GM21717 (cell line): ENCODE data around the gene GORASP2.
"Not testable (repeated sequence)": the region's sequence is repeated elsewhere in the genome, so short reads cannot be mapped to it uniquely, and the experiment has no call there.

Source experiments
- ATAC-seq: cut with Tn5 transposase; IDR thresholded peaks from one replicate; pipeline ENCODE4 v1.9.1; 2021; ENCODE audit warnings: mild to moderate bottlenecking, moderate library complexity; ENCODE audit not compliant: unreplicated experiment

The GORASP2 gene

DNA sequence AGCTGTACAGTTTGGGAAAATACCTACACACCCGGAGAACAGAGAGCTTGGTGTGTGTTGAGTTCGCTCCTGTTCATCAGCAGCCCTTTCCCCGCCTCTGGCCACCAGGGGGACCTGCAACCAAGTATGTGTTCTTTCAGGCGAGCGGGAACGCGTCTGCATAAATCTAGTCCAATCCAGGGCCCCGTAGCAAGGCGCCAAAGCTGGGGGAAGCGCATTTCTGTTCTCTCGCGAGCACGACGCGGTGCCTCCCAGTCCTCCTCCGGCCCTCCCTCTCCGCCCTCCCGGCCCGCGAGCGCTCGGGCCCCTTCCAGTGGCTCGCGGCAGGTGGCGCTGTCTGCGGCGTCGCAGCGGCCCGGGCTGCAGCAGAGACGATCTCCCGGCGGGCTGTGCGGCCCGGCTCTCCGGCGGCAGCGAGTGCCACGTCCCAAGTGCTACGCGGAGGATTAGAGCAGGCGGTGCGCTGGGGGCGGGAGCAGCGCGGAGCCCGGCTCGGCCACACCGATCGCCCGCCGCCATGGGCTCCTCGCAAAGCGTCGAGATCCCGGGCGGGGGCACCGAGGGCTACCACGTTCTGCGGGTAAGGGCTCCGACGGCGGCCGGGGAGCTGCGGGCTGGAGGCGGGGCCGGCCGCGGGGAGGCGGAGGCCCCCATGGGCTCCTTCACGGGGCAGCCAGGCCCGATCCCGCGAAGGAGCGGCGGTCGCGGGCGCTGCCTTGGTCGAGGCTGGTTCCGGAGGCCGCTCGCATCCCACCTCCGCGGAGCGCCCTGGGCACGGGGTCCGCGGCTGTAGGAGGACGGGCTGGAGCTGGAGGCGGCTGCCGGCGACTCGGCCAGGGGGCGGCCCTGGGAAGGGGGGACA, at the start of gene GORASP2:
TSS of gene GORASP2 (plus strand) at position 430 of the 862 bp plus-strand sequence. CDS start at position 518, 88 bp downstream.
- peak; percentile 95 for ATAC-seq

DNA sequence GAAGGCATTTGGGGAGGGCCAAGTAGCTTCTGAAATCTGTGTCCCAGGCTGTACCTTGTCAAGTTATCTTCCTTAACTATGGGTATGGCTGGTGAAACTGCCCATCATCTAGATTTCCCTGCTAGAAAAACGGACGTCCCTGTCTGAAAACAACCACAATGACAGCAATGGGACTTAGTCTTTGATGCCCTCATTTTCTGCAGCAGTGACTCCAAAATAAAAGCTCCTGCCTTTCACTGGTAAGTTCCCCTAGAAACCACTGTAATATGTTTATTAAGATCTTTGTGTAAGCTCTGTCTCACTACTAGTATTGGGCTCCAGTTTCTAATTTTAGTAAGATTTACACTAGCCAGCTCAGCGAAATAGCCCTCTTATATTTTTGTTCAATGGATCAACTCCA, 47.2 kb upstream of the GORASP2 start:
- ATAC-seq: no peak

DNA sequence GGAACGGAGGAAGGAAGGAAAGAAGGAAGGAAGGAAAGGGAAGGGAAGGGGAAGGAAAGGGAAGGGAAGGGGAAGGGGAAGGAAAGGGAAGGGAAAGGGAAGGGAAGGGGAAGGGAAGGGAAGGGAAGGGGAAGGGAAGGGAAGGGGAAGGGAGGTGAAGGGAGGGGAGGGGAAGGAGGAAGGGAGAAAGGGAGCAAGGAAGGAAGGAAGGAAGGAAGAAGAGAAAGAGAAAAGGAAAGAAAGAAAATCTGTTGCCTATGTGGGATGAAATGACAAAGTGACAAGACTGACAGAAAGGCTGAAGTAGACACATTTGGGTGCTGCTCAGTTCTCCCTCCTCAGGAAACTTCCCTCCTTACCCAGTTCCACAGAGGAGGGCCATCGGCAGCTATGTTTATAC, 46.3 kb upstream of the GORASP2 start:
- ATAC-seq: no peak

DNA sequence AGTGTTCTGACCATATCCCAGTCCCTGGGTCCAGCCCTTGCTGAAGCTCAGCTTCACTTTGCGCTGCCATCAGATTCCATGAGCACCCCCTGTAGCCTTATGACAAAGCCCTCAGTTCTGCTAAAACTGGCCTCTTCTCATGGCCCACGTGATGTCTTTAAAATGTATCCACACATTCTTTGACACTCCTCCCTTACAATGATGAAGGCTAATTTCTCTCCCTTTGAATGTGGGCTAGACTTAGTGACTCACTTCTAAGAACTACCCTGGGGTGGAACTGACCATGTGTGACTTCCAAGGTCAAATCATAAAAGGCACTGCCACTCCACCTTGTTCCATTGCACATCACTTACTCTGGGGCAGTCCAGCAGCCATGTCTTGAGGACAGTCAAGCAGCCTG, 45.4 kb upstream of the GORASP2 start:
- no peak for ATAC-seq

DNA sequence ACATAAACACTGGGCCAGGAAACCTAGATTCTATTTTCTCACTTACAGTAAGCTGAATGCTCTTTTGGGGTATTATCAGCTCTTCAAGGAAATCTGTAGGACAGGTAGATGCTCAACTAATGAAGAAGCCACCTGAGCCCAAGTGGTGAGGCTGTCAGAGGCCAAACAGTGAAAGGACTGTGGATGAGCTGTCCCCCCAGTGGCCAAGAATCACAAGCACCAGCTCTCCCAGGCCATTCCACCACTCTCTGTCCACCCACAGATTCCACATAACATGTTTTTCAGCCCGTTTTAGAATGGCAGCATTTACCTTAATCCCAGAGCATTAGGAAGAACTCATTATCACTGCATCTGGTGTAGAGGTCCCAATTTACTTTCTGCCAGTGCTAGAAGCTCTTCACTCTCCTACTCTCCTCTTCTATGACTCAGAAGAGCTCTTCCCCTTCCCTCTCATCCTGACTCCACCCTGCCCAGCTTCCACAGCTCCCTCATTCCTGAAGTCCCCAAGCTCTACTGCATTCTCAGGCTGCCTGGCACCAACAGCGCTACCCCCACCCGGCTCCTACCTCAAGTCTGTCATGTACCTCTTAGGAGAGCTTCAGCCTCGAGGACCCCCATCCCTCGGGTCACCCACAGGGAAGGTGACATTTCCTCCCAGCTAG, 43.8 kb upstream of the GORASP2 start:
- ATAC-seq: no peak

DNA sequence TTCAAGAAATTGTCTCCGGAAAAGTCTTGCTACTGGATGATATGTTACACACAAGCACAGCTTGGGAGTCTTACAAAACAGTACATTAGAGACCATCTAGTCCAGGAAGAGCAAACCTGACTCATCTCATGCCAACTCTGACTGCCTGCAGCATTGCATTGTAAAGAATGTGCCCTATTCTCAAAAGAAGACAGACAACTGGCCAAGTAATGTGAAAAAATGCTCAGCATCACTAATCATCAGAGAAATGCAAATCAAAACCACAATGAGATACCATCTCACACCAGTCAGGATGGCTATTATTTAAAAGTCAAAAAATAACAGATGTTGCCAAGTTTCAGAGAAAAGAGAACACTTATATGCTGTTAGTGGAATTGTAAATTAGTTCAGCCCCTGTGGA, 42.7 kb upstream of the GORASP2 start:
- no peak for ATAC-seq

DNA sequence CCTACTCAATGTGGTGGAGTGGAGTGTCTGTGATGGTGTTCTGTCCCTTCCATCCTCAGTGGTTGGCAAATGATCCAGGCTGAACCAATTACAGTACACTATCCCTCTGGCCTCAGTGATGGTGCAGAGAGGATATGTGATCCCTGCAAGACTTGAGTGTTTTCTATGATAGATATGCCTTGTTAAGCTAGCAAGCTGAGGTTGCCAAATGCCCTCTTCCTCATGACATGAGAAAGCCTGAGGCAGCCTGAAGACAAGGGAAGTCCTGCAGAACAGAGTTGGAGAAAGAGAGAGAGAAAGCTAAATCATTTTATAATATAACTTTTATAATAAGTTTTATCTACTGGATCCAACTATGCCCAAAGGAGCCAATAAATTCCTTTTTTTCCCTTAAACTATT, 41.6 kb upstream of the GORASP2 start:
- no peak for ATAC-seq

DNA sequence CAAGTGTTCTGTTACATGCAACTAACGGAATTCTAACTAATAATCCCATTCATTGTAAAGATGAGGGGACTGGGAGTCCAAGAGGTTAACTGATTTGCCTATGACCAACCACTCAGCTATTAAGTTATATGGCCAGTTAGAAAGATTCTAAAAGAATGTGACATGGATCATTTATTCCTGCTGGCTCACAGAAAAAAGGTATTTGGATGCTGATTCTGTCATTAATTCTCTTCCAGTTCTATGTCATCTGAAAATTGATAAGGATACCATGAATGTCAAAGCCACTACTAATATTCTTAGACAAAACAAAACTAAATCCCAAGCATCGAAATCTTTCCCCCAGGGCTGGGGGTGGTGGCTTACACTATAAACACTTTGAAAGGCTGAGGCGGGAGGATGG, 41.2 kb upstream of the GORASP2 start:
- ATAC-seq: no peak

DNA sequence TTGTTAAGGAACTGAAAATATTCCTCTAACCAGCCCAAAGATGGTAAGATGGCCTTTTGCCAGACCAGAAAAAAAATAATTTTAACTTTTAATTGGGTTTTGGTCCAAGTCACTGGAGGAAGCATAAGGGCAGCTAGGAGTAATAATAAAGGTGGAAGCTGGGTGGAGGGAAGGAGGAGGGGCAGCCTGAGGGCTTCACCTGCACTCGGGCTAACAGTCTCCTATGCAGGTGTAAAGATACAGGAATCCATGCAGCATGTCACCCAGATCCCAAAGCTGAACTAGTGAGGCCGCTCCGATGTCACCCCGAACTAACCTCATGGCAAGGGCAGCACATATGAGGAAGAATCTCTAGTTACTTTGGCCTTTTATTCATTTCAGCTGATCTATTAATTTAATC, 37.2 kb upstream of the GORASP2 start:
- no peak for ATAC-seq

DNA sequence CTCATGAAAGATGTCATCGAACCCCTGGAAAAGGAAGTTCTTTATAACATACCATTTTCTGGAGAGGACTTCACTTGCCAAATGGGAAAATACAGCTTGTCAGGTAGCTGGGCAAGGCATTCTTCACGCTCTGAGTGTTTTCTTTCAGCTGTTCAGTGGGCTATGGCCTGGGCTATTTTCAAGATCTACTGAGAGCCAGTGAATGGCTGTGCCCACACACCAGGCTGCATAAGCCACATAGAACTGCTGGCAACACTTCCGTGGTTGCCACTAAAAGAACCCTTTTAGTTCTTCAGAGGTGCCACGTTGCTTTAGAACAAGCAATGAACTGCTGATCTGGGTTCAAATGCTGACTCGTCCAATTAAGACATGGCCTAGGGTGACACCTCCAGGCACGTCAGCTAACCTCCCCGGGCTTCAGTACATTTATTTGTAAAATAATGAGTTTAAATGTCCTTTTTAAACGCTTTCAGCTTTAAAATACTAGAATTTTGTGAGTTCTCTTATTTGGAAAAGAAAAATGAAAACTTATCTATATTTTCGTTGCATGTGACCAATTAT, 36.6 kb upstream of the GORASP2 start:
- ATAC-seq: no peak

DNA sequence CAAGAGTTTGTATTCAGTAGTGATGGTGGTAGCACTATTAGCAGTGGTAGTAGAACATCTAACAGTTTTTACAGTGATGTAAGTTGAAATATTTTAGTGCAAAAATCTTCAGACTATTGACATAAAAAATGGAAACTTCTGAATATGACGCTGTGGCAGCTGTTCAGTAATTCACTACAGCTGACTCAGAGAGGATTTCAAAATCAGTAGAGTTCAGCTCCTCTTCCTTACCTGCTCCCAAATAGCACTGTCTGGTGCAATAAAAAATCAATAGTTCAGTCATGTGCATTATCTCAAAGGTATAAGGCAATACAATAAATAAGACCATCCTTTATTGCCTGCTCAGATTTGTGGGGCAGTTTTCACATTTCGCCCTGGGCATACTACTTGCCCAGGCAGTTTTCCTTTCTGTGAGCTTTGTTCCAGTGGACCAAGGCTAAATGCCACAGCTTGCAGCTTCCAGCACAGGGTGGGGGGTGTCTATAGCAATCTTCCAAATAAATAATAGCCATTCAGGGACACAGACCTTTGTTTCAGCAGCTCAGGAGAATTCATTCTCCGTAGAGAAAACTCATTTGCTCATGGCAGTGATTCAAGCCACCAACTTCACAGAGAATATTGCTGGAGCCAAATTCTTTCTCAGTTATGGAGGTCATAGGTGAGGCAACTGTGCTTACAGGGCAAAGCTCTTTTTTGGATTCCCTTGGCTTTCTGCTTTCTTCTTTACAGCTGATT, 33.9 kb upstream of the GORASP2 start:
- ATAC-seq: no peak

DNA sequence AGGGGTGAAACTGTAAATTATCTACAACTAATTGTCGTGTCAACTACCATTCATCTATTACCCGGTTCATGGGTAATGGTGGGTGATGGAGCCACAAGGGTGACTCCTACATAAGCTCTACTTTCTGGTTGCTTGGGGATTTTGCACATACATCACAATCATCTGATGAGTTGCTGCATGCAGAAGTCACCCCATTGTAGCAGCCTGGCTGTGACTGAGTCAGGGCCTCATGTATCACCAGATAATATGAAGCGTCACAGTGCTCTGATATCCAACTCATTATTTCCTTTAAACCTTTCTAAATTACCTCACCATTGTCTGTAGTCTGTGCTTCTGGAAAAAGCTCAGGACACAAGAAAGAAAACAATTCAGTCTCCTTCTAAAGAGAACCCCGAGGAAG, 32.4 kb upstream of the GORASP2 start:
- no peak for ATAC-seq

DNA sequence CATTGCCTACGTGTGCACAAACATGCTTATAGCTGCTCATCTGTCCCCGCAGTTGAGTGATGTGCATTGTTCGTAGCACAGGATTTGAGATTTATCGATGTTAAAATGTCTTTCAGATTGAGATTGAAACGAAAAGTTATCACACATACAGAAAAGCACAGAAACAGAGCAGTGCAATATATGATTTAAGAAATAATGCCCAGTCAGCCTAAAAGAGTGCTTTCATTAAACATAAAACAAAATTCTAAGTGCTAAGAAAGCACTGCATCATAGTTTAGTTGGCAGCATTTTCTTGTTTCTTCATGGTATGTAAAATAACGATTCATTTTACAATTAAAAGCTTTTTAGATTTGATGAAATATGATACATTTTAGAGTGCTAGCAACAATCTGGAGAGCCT, 31.9 kb upstream of the GORASP2 start:
- no peak for ATAC-seq

DNA sequence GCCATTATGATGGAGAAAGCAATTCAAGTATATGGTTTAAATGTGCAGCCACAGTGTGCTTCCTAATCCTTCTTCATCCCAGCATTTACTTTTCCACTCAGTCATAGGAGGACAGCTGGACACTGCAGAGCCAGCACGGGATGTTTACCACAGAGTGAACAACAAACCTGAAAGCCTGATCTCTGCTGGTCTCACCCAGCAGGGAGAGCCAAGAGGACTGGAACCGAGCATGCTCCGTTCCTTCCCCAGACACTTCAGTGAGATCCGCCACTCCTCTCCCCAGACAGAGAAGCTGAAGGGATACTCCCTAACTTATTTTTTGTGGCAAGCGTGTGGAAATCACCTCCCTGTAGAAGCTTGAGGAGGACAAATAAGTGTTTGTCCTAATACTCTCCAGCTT, 23.2 kb upstream of the GORASP2 start:
- no peak for ATAC-seq

DNA sequence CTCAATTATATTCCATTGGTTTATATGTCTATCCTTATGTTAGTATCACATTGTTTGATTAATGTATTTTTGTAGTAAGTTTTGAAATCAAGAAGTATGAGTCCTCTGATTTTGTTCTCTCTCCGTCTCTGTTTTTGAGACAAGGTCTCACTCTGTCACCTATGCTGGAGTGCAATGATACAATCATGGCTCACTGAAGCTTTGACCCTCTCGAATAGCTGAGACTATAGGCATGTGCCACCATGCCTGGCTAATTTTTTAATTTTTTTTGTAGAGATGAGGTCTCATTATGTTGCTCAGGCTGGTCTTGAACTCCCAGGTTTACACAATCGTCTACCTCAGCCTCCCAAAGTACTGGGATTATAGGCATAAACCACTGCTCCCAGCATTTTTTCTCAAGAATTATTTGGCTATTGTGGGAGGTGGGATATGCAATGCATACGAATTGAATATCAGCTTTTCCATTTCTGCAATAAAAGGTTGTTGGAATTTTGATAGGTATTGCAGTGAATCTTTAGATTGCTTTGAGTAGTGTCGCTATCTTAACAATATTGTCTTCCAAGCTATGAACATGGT, 17.7 kb upstream of the GORASP2 start:
- no peak for ATAC-seq

DNA sequence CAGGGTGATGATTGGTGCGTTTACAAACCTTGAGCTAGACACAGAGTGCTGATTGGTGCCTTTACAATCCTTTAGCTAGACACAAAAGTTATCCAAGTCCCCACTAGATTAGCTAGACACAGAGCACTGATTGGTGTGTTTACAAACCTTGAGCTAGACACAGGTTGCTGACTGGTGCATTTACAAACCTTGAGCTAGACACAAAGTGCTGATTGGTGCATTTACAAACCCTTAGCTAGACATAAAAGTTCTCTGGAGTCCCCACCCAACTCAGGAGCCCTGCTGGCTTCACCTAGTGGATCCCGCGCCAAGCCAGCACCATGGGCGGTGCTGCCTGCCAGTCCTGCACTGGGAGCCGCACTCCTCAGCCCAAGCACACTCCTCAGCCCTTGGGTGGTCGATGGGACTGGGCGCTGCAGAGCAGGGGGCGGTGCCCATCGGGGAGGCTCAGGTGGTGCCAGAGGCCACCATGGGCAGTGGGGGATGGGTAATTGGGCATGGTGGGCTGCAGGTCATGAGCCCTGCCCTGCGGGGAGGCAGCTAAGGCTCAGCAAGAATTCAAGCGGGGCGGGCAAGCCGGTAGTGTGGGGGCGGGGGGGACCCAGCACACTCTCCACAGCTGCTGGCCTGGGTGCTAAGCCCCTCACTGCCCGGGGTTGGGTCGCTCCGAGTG, 13.9 kb upstream of the GORASP2 start:
- not testable (repeated sequence) for ATAC-seq

DNA sequence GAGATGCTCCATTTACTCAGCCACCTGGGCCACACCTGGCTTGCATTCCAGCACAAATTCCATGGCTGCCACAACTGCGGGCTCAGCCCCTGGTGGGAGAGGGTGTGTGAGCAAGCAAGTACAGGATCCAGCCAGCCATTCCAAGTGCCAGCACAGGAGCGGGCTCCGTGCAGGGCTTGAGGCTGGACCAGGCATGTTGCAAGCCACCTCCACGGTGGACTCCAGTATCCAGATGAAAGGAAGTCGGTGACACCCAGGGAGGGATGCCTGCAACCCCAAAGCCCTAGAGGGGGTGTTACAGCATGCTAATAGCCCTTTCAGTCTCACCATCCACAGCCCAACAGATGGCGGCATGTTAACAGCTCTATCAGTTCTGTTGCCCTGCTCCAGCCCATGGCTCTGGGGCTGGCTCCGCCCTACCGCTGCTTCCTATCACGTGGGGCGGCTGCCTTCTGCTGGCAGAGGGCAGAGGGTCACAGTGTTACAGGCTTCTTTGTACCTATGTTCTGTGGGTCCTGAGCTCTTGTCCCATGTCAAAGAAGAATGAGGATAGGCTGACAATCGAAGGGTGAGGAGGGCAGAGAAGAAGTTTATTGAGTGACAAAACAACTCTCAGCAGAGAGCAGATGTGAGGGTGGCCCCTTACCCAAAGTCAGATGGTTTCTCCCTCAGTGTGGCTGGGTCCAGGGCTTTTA, 11.7 kb upstream of the GORASP2 start:
- no peak for ATAC-seq

DNA sequence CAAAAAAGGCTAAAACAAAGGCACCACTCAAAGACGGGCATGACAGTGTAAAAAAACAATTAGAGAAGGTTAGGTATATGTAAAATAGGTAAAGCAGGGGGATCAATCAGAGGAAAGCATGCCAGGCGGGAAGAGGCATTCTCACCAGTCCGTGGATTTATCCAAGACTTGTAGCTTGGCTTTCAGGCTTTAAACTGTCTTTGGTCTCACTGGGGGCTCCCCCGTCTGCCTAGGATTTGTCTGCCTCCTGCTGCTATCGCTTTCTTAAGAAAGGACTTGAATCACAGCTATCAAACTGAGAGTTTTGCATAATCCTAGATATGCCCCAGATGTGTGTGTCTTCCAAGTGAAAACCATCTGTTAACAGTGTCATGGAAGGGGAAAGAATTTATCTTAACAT, 11.1 kb upstream of the GORASP2 start:
- no peak for ATAC-seq

DNA sequence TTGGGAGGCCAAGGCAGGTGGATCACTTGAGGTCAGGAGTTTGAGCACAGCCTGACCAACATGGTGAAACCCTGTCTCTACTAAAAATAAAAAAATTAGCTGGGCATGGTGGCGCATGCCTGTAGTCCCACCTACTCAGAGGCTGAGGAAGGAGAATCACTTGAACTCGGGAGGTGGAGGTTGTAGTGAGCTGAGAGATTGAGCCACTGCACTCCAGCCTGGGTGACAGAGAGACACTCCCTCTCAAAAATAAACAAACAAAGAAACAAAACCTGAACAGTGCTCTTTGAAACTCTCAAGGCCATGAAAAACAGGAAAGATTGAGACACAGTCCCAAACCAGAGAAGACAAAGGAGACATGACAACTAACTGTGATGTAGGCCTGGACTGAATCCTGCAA, 7.2 kb upstream of the GORASP2 start:
- ATAC-seq: not testable (repeated sequence)
